Measurements from ENCODE around the gene CABCOCO1. TPM values are rescaled to one million over a fixed set of nuclear protein-coding genes. Genes with fewer than 3 reads are reported as not detected.

The CABCOCO1 gene
- total RNA-seq, 2 donors from 2014 or later, result 1.0 to 1.1 TPM

DNA sequence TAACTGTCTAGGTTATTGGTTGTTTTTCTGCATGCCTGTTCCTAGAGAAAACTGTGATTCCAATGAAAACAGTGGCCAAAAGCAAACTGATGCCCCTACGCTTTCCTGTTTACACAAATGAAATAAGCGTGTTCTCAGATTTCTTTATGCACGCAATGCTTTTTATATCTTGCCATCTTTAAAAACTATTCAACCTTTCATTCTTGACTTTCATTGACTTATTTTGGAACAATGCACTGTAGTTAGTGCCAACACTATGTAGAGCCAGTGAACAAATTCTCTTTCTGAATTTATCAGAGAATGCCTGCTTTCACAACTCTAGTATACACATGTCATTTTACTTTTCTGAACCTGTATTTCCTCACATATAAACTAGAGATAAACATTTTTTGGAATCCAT lies 86.6 kb downstream of the CABCOCO1 start:
- no peak overlapping the region for H3K27ac ChIP-seq (ENCODE audit: low read depth, low read length)
- TF ChIP-seq CTCF (conservative IDR thresholded peaks at IDR 0.05), result no peak
- Mint-ChIP-seq H3K4me1 (peaks cover 42% of the 10 kb centered on the region), H3K36me3 (ENCODE audit: low read depth) (no peaks in the 10 kb centered on the region), H3K27ac (no peak overlapping the region), H3K27me3 (ENCODE audit: insufficient read depth) (no peaks in the 10 kb centered on the region), H3K9me3 (no peaks in the 10 kb centered on the region), H3K4me3 (no peak overlapping the region)
- H3K9ac ChIP-seq (ENCODE audit: extremely low read depth, low read length, poor library complexity, severe bottlenecking), result no peak overlapping the region
- WGBS, 2 experiments (ENCODE audit: insufficient coverage in 1 of 2, insufficient read length in 1 of 2), result 88 to 96% methylated on average over 3 of the region's 3 CpGs
- DNase-seq, result no peak
- H3K9me3 ChIP-seq (ENCODE audit: control insufficient read depth, low read length), result no peaks in the 10 kb centered on the region
- no peaks in the 10 kb centered on the region for H3K27me3 ChIP-seq (ENCODE audit: control insufficient read depth, insufficient read depth, low read length, poor library complexity, severe bottlenecking)
- no peak overlapping the region for H3K4me3 ChIP-seq (ENCODE audit: low read length)
- H3K4me1 ChIP-seq (ENCODE audit: control insufficient read depth, insufficient read depth, low read length), result peaks cover 4% of the 10 kb centered on the region
- H3K36me3 ChIP-seq (ENCODE audit: control insufficient read depth, insufficient read depth, low read length), result no peaks in the 10 kb centered on the region

DNA sequence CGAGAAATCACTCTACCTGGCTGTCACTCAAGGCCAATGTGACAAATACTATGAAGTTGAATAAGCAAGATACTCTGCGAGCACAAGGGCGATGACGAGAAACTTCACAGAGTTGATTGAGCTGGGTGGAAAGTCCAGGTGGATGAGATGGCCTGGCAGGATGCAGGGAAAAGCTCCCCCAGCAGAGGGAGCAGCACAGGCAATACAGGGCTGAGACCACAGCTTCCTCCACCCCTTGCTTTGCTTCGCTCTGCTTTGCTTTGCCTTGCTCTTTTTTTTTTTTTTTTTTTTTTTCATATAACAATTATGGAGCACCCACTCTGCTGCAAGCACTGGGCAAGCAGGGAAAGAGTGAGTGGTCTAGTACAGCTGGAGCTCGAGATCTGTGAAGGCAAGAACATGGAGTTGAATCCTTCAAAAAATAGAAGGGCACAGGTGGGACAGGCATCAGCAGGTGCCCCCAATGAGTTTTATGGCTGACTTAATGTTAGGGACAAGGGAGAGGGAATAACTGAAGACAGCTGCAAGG lies 88.3 kb downstream of the CABCOCO1 start:
- no peaks in the 10 kb centered on the region for H3K27me3 Mint-ChIP-seq (ENCODE audit: insufficient read depth)
- H3K4me1 ChIP-seq (ENCODE audit: control insufficient read depth, insufficient read depth, low read length), result peaks cover 4% of the 10 kb centered on the region

GRCh38 chr10:61751599-61751998 lies 88.9 kb downstream of the CABCOCO1 start:
- 92% methylated on average over 3 of the region's 3 CpGs; no CpG with 5 or more reads in 1 of the 2 experiments for WGBS, 2 experiments (ENCODE audit: insufficient coverage in 1 of 2, insufficient read length in 1 of 2)
- Mint-ChIP-seq H3K4me3 (no peak overlapping the region), H3K36me3 (ENCODE audit: low read depth) (no peaks in the 10 kb centered on the region), H3K27me3 (ENCODE audit: insufficient read depth) (no peaks in the 10 kb centered on the region), H3K9me3 (no peaks in the 10 kb centered on the region), H3K4me1 (peaks cover 50% of the 10 kb centered on the region), H3K27ac (no peak overlapping the region)
- no peaks in the 10 kb centered on the region for H3K9me3 ChIP-seq (ENCODE audit: control insufficient read depth, low read length)
- no peaks in the 10 kb centered on the region for H3K27me3 ChIP-seq (ENCODE audit: control insufficient read depth, insufficient read depth, low read length, poor library complexity, severe bottlenecking)
- no peak overlapping the region for H3K27ac ChIP-seq (ENCODE audit: low read depth, low read length)
- peaks cover 4% of the 10 kb centered on the region for H3K4me1 ChIP-seq (ENCODE audit: control insufficient read depth, insufficient read depth, low read length)
- H3K9ac ChIP-seq (ENCODE audit: extremely low read depth, low read length, poor library complexity, severe bottlenecking), result no peak overlapping the region
- DNase-seq, result no peak
- no peak overlapping the region for H3K4me3 ChIP-seq (ENCODE audit: low read length)
- H3K36me3 ChIP-seq (ENCODE audit: control insufficient read depth, insufficient read depth, low read length), result no peaks in the 10 kb centered on the region
- TF ChIP-seq CTCF (conservative IDR thresholded peaks at IDR 0.05), result no peak

More for the DNA sequence above, 88.3 kb downstream of the CABCOCO1 start:
- Mint-ChIP-seq H3K4me3 (no peak overlapping the region), H3K27ac (no peak overlapping the region), H3K4me1 (peaks cover 54% of the 10 kb centered on the region), H3K9me3 (no peaks in the 10 kb centered on the region), H3K36me3 (ENCODE audit: low read depth) (no peaks in the 10 kb centered on the region)
- Histone ChIP-seq H3K9ac (ENCODE audit: extremely low read depth, low read length, poor library complexity, severe bottlenecking) (no peak overlapping the region), H3K9me3 (ENCODE audit: control insufficient read depth, low read length) (no peaks in the 10 kb centered on the region), H3K36me3 (ENCODE audit: control insufficient read depth, insufficient read depth, low read length) (no peaks in the 10 kb centered on the region), H3K4me3 (ENCODE audit: low read length) (no peak overlapping the region), H3K27me3 (ENCODE audit: control insufficient read depth, insufficient read depth, low read length, poor library complexity, severe bottlenecking) (no peaks in the 10 kb centered on the region), H3K27ac (ENCODE audit: low read depth, low read length) (no peak overlapping the region)
- 69 to 87% methylated on average over 5 to 6 of the region's 6 CpGs for WGBS, 2 experiments (ENCODE audit: insufficient coverage in 1 of 2, insufficient read length in 1 of 2)
- TF ChIP-seq CTCF (conservative IDR thresholded peaks at IDR 0.05), result peak; percentile 86
- DNase-seq, result peak; percentile 92

Data from endodermal cell (in vitro differentiated cells).